IMR-90 (cell line): ENCODE data around the gene CD9. TPM values are rescaled to one million over a fixed set of nuclear protein-coding genes. Genes with fewer than 3 reads are reported as not detected.

Experiments
- ELK1 ChIP-seq: fragments of 150-350 bp; IDR thresholded peaks from 2 replicates; pipeline ENCODE4 v1.6.1; 2016; ENCODE audit warnings: low read depth, mild to moderate bottlenecking, low read length, moderate library complexity, borderline replicate concordance
- POLR2A ChIP-seq: IDR thresholded peaks from 2 replicates; pipeline ENCODE4 v1.6.1; 2012; ENCODE audit warnings: mild to moderate bottlenecking, low read depth, low read length
- RCOR1 ChIP-seq: IDR thresholded peaks from 2 replicates; pipeline ENCODE4 v1.6.1; 2012; ENCODE audit warnings: mild to moderate bottlenecking, low read length, improper control_type of control experiment; ENCODE audit not compliant: insufficient replicate concordance
- polyA plus RNA-seq, 3 experiments: library from polyadenylated mRNA; depleted of rRNA; stranded (reverse); fragments of >200 nt; gene quantifications; 2 replicates each; pipeline ENCODE4 v1.2.3, GENCODE V29; 2012; ENCODE audit warnings: low replicate concordance in 1 of 3
- total RNA-seq: library from RNA; depleted of rRNA; stranded (reverse); fragments of >200 nt; gene quantifications from 2 replicates; pipeline ENCODE4 v1.2.3, GENCODE V29; 2012

CD9 gene
- total and polyA plus RNA-seq, 2 of the 4 experiments (the other 2 are of a cell fraction): 48.8 to 70.9 TPM

- no peak for TF ChIP-seq RCOR1
- no peak for TF ChIP-seq ELK1
- TF ChIP-seq POLR2A: no peak
Observed at GRCh38 chr12:6199531-6200255, 507 bp upstream of the CD9 start (continued).
